Lower leg skin (tissue), 3 donors: ENCODE results near the gene EPHX1.

Source experiments
- POLR2A ChIP-seq, 2 donors: fragments of 450-650 bp; IDR thresholded peaks; one replicate each; pipeline ENCODE4 v1.6.1; 2016 to 2017; ENCODE audit warnings: antibody characterized with exemption in 2 of 2, mild to moderate bottlenecking in 1 of 2, moderate library complexity in 1 of 2
- TF ChIP-seq, protein P1 (sequence below), 3 donors: fragments of 450-650 bp; IDR thresholded peaks; one replicate each; pipeline ENCODE4 v1.5.1; 2016; ENCODE audit warnings: antibody characterized with exemption in 3 of 3, mild to moderate bottlenecking in 3 of 3, moderate library complexity in 2 of 3

DNA sequence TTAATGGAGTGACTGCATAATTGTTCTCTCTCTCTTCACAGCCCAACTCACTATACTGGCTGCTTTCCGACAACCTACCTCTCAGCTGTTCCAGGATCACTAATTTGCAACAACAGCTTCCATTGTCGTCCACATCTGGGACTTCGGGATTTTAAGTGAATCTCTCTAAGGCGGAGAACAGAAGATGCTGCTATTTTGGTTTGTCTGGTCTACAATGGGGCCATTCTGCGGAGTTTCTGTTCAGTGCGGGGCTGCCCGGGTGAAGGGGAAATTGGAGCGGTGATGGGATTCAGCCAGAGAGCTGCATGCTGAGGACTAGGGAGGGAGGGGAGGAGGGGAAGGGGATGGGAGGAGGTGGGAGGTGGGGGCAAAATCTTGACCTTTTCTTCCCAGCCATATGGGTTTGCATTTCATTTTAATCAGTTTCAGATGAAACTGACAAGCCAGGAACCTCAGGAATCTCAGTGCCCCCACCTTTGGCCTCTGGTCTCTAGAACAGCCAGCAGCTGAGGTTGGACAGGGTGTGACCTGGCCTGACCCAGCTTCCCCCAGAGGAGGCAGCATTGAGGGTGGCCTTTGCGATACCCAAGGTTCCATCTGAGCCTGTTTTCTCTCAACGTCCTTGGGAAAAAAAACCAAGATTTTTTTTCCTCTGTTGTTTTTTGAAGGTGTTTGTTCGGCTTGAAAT, 39.2 kb upstream of the EPHX1 start:
- TF ChIP-seq, protein P1, sequence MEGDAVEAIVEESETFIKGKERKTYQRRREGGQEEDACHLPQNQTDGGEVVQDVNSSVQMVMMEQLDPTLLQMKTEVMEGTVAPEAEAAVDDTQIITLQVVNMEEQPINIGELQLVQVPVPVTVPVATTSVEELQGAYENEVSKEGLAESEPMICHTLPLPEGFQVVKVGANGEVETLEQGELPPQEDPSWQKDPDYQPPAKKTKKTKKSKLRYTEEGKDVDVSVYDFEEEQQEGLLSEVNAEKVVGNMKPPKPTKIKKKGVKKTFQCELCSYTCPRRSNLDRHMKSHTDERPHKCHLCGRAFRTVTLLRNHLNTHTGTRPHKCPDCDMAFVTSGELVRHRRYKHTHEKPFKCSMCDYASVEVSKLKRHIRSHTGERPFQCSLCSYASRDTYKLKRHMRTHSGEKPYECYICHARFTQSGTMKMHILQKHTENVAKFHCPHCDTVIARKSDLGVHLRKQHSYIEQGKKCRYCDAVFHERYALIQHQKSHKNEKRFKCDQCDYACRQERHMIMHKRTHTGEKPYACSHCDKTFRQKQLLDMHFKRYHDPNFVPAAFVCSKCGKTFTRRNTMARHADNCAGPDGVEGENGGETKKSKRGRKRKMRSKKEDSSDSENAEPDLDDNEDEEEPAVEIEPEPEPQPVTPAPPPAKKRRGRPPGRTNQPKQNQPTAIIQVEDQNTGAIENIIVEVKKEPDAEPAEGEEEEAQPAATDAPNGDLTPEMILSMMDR (IDR thresholded peaks at IDR 0.05) = no peak
- TF ChIP-seq POLR2A (IDR thresholded peaks at IDR 0.05) = no peak
